K562 (cell line): ENCODE results near the gene MSX1. TPM values are rescaled to one million over a fixed set of nuclear protein-coding genes. Genes with fewer than 3 reads are reported as not detected.

ENCODE experiments used
- CHD7 ChIP-seq: fragments of 200-600 bp; sonication (generic); IDR thresholded peaks from one replicate; pipeline ENCODE4 v1.6.1; 2012; ENCODE audit warnings: mild to moderate bottlenecking, low read depth, low read length, inconsistent platforms
- COPS2 ChIP-seq: fragments of 450-650 bp; conservative IDR thresholded peaks from 2 replicates; pipeline ENCODE4 v1.6.1; 2016; ENCODE audit warnings: mild to moderate bottlenecking, moderate library complexity
- E2F1 ChIP-seq: sonication (generic); formaldehyde crosslinking; IDR thresholded peaks from 2 replicates; pipeline ENCODE4 v1.8.1; 2023; ENCODE audit warnings: mild to moderate bottlenecking, missing genetic modification reagents, moderate library complexity
- FOXK1 ChIP-seq: sonication (generic); formaldehyde crosslinking; IDR thresholded peaks from 2 replicates; pipeline ENCODE4 v1.8.0; 2022; ENCODE audit warnings: missing genetic modification reagents, mild to moderate bottlenecking, borderline replicate concordance
- FOXO4 ChIP-seq: fragments of 450-650 bp; formaldehyde crosslinking; IDR thresholded peaks from 2 replicates; pipeline ENCODE4 v1.4.0; 2020; ENCODE audit warnings: mild to moderate bottlenecking, moderate library complexity
- GTF2E2 ChIP-seq: fragments of 200-800 bp; sonication (Bioruptor generic); IDR thresholded peaks from 2 replicates; pipeline ENCODE4 v1.6.1; 2016; ENCODE audit warnings: missing genetic modification characterization, missing compliant biosample characterization
- MCM3 ChIP-seq: fragments of 450-650 bp; IDR thresholded peaks from 2 replicates; pipeline ENCODE4 v1.6.1; 2016
- MXI1 ChIP-seq: IDR thresholded peaks from 2 replicates; pipeline ENCODE4 v1.6.1; 2011; ENCODE audit warnings: low read depth, mild to moderate bottlenecking, improper control_type of control experiment, low read length
- RBFOX2 ChIP-seq: fragments of 200-400 bp; formaldehyde crosslinking; IDR thresholded peaks from 2 replicates; pipeline ENCODE4 v1.6.1; 2017; ENCODE audit warnings: low read depth, mild to moderate bottlenecking, low read length, moderate library complexity
- STAG1 ChIP-seq: sonication (generic); formaldehyde crosslinking; IDR thresholded peaks from 2 replicates; pipeline ENCODE4 v1.5.0; 2020; ENCODE audit warnings: missing genetic modification reagents, borderline replicate concordance
- TARDBP ChIP-seq: fragments of 450-650 bp; IDR thresholded peaks from 2 replicates; pipeline ENCODE4 v1.6.1; 2016
- ZFP91 ChIP-seq: sonication (generic); formaldehyde crosslinking; IDR thresholded peaks from 2 replicates; pipeline ENCODE4 v1.8.0; 2022; ENCODE audit warnings: mild to moderate bottlenecking, missing genetic modification reagents
- ZSCAN29 ChIP-seq: fragments of 450-650 bp; IDR thresholded peaks from 2 replicates; pipeline ENCODE4 v1.6.1; 2017
- polyA plus RNA-seq, 8 experiments: library from polyadenylated mRNA; depleted of rRNA in 4 of 8; stranded (reverse) in 5 of 8; unstranded in 3 of 8; fragments of >200 nt; fragmentation: Nextera tagmentation in 2 of 8; fragmentation: Illumina TruSeq in 1 of 8; extraction: Ambion mirVana in 2 of 8; extraction: Trizol in 1 of 8; gene quantifications; 2 replicates each; pipeline versions ENCODE4 v1.2.1 to v1.2.3, GENCODE V29; 2011 to 2014; ENCODE audit warnings: inconsistent platforms in 1 of 8, missing spikeins in 1 of 8
- total RNA-seq, 7 experiments: library from RNA; depleted of rRNA in 6 of 7; stranded (reverse); fragments of >200 nt in 6 of 7; fragmentation: Illumina TruSeq in 2 of 7; extraction: Trizol in 2 of 7; gene quantifications; 2 replicates each; pipeline versions ENCODE4 v1.2.1 to v1.2.3, GENCODE V29; 2011 to 2021; ENCODE audit warnings: low replicate concordance in 1 of 7

MSX1 gene
- total and polyA plus RNA-seq, 9 of the 15 experiments (the other 6 are each of a cell fraction or from before 2014, with no cell fraction given), result 1.3 to 6.3 (median 2.3) TPM

GRCh38 chr4:4853371-4853823 lies 6.1 kb upstream of the MSX1 start (continued):
- TF ChIP-seq CHD7, result no peak
- no peak for TF ChIP-seq COPS2
- no peak for TF ChIP-seq FOXO4 (CRISPR knock-in tag)
- no peak for TF ChIP-seq TARDBP
- TF ChIP-seq ZSCAN29, result no peak
- no peak for TF ChIP-seq MCM3
- TF ChIP-seq MXI1, result no peak
- no peak for TF ChIP-seq E2F1
- TF ChIP-seq RBFOX2, result no peak
- TF ChIP-seq STAG1, result no peak
- no peak for TF ChIP-seq FOXK1 (CRISPR knock-in tag)
- TF ChIP-seq GTF2E2 (tag), result no peak
- TF ChIP-seq ZFP91 (CRISPR knock-in tag), result no peak
